ENCODE data around the gene CLASP2.

- TF ChIP-seq CTCF (conservative IDR thresholded peaks at IDR 0.05) (no peak), EZH2 (IDR thresholded peaks at IDR 0.05; ENCODE audit: low read depth) (no peak)
Measured at GRCh38 chr3:33461097-33461496, 257.0 kb downstream of the CLASP2 start.
